Measurements from ENCODE around the gene FER.

FER gene

DNA sequence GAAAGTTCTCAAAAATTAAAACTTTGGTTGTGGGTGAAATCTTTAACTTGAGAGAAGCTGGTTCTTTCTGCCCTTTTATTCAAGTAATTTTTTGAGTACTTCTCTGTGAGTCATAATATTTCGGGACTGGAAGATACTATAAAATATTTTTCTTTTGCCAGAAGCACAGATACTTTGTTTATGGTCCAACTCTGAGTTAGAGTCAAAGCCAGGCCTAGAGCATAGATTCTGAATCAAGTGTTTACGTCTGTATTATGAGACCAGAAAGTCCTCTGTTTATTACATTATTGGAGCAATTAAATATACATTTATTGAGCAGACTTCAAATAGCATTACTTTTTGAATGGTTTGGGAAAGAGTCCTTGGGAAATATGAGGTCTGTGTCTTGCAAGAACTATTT is 187.9 kb downstream of the FER start:
- Histone ChIP-seq H3K4me1 (ENCODE audit: control insufficient read depth in 1 of 2, insufficient read depth in 2 of 2, low read length in 2 of 2) (no peaks in the 10 kb centered on the region), H3K4me3 (ENCODE audit: low read depth in 1 of 2, low read length in 2 of 2) (no peak overlapping the region), H3K27me3 (ENCODE audit: low read depth, low read length) (no peaks in the 10 kb centered on the region), H3K9me3 (ENCODE audit: control insufficient read depth in 1 of 2, low read length in 2 of 2) (no peaks in the 10 kb centered on the region), H3K27ac (ENCODE audit: low read length) (no peak overlapping the region), H3K36me3 (ENCODE audit: control insufficient read depth in 1 of 2, insufficient read depth in 2 of 2, low read length in 2 of 2) (peaks cover 0 to 3% of the 10 kb centered on the region in 2 donors)

- no peaks in the 10 kb centered on the region for H3K36me3 ChIP-seq (ENCODE audit: control insufficient read depth in 1 of 2, insufficient read depth in 2 of 2, low read length in 2 of 2)
- no peak overlapping the region for H3K4me3 ChIP-seq (ENCODE audit: low read depth in 1 of 2, low read length in 2 of 2)
- H3K27ac ChIP-seq (ENCODE audit: low read length): no peak overlapping the region
- H3K9me3 ChIP-seq (ENCODE audit: control insufficient read depth in 1 of 2, low read length in 2 of 2): no peaks in the 10 kb centered on the region
- no peaks in the 10 kb centered on the region for H3K27me3 ChIP-seq (ENCODE audit: low read depth, low read length)
- H3K4me1 ChIP-seq (ENCODE audit: control insufficient read depth in 1 of 2, insufficient read depth in 2 of 2, low read length in 2 of 2): no peaks in the 10 kb centered on the region
Measured at GRCh38 chr5:108937221-108937620, 189.5 kb downstream of the FER start.

DNA sequence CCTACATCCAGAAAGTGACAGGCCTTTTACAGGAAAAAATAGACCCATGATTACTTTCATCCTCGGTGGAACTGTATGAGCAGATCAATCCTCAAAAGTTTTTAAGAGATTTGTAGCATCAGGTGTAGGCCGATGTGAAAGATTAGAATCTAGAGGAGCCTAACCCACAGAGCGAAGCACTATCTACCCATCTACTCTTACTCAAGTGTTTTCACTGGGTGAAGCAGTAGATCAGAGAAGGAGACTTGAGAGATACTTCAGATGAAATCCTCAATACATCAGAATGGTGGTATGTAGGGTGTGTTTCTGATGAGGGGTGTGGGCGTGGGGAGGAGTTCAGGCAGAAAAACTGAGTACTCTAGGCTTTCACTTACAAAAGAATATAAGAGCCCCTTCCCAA is 192.8 kb downstream of the FER start:
- Histone ChIP-seq H3K36me3 (ENCODE audit: control insufficient read depth in 1 of 2, insufficient read depth in 2 of 2, low read length in 2 of 2) (no peaks in the 10 kb centered on the region), H3K4me3 (ENCODE audit: low read depth in 1 of 2, low read length in 2 of 2) (no peak overlapping the region), H3K9me3 (ENCODE audit: control insufficient read depth in 1 of 2, low read length in 2 of 2) (no peaks in the 10 kb centered on the region), H3K27ac (ENCODE audit: low read length) (no peak overlapping the region), H3K4me1 (ENCODE audit: control insufficient read depth in 1 of 2, insufficient read depth in 2 of 2, low read length in 2 of 2) (no peaks in the 10 kb centered on the region), H3K27me3 (ENCODE audit: low read depth, low read length) (no peaks in the 10 kb centered on the region)

DNA sequence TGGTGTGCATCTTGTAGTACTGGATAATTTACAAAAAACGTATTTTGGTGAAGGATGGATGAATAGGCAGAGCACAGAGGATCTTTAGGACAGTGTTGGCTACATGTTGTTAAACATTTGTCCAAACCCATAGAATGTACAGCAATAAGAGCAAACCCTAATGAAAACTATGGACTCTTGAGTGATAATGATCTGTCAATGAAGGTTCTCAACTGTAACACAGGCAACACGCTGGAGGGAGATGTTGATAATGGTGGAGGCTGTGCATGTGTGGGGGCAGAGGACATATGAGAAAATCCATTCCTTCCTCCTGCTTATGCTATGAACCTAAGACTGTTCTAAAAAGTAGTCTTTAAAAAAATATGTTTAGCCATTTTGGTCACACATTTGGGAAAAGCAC is 194.0 kb downstream of the FER start:
- Histone ChIP-seq H3K9me3 (ENCODE audit: control insufficient read depth in 1 of 2, low read length in 2 of 2) (no peaks in the 10 kb centered on the region), H3K27ac (ENCODE audit: low read length) (no peak overlapping the region), H3K4me3 (ENCODE audit: low read depth in 1 of 2, low read length in 2 of 2) (no peak overlapping the region), H3K4me1 (ENCODE audit: control insufficient read depth in 1 of 2, insufficient read depth in 2 of 2, low read length in 2 of 2) (no peaks in the 10 kb centered on the region), H3K36me3 (ENCODE audit: control insufficient read depth in 1 of 2, insufficient read depth in 2 of 2, low read length in 2 of 2) (no peaks in the 10 kb centered on the region), H3K27me3 (ENCODE audit: low read depth, low read length) (no peaks in the 10 kb centered on the region)

- no peak overlapping the region for H3K4me3 ChIP-seq (ENCODE audit: low read depth in 1 of 2, low read length in 2 of 2)
- H3K27ac ChIP-seq (ENCODE audit: low read length): no peak overlapping the region
Measured at GRCh38 chr5:108942701-108943100, 195.0 kb downstream of the FER start.

DNA sequence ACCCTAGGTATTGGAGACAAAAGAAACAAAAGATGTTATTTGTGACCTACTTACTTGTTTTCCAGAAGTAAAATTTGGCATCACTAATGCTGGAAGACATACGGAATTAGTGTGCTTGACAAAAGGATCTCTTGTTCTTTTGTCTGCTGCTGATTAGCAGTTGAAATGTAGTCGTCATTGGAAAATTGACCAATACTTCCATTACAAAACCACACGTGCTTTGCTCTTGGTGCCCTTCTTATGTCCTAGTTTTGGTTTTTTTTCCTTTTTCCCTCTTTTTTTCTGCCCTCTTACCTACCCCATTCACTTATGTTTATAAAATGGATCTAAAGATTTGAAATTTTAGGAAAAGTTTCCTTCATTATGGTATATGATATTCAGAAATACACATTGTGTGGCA is 197.4 kb downstream of the FER start:
- Histone ChIP-seq H3K27me3 (ENCODE audit: low read depth, low read length) (no peaks in the 10 kb centered on the region), H3K4me3 (ENCODE audit: low read depth in 1 of 2, low read length in 2 of 2) (no peak overlapping the region), H3K4me1 (ENCODE audit: control insufficient read depth in 1 of 2, insufficient read depth in 2 of 2, low read length in 2 of 2) (no peaks in the 10 kb centered on the region), H3K27ac (ENCODE audit: low read length) (no peak overlapping the region), H3K9me3 (ENCODE audit: control insufficient read depth in 1 of 2, low read length in 2 of 2) (no peaks in the 10 kb centered on the region), H3K36me3 (ENCODE audit: control insufficient read depth in 1 of 2, insufficient read depth in 2 of 2, low read length in 2 of 2) (no peaks in the 10 kb centered on the region)

More at GRCh38 chr5:108942701-108943100, 195.0 kb downstream of the FER start:
- Histone ChIP-seq H3K9me3 (ENCODE audit: control insufficient read depth in 1 of 2, low read length in 2 of 2) (no peaks in the 10 kb centered on the region), H3K36me3 (ENCODE audit: control insufficient read depth in 1 of 2, insufficient read depth in 2 of 2, low read length in 2 of 2) (no peaks in the 10 kb centered on the region), H3K4me1 (ENCODE audit: control insufficient read depth in 1 of 2, insufficient read depth in 2 of 2, low read length in 2 of 2) (no peaks in the 10 kb centered on the region), H3K27me3 (ENCODE audit: low read depth, low read length) (no peaks in the 10 kb centered on the region)

GRCh38 chr5:108946008-108946407 is 198.3 kb downstream of the FER start:
- no peak overlapping the region for H3K27ac ChIP-seq (ENCODE audit: low read length)
- no peaks in the 10 kb centered on the region for H3K27me3 ChIP-seq (ENCODE audit: low read depth, low read length)
- H3K4me3 ChIP-seq (ENCODE audit: low read depth in 1 of 2, low read length in 2 of 2): no peak overlapping the region
- no peaks in the 10 kb centered on the region for H3K9me3 ChIP-seq (ENCODE audit: control insufficient read depth in 1 of 2, low read length in 2 of 2)
- H3K4me1 ChIP-seq (ENCODE audit: control insufficient read depth in 1 of 2, insufficient read depth in 2 of 2, low read length in 2 of 2): no peaks in the 10 kb centered on the region
- no peaks in the 10 kb centered on the region for H3K36me3 ChIP-seq (ENCODE audit: control insufficient read depth in 1 of 2, insufficient read depth in 2 of 2, low read length in 2 of 2)

GRCh38 chr5:108947164-108947563 is 199.5 kb downstream of the FER start:
- Histone ChIP-seq H3K36me3 (ENCODE audit: control insufficient read depth in 1 of 2, insufficient read depth in 2 of 2, low read length in 2 of 2) (no peaks in the 10 kb centered on the region), H3K27me3 (ENCODE audit: low read depth, low read length) (no peaks in the 10 kb centered on the region), H3K4me1 (ENCODE audit: control insufficient read depth in 1 of 2, insufficient read depth in 2 of 2, low read length in 2 of 2) (no peaks in the 10 kb centered on the region), H3K9me3 (ENCODE audit: control insufficient read depth in 1 of 2, low read length in 2 of 2) (no peaks in the 10 kb centered on the region), H3K4me3 (ENCODE audit: low read depth in 1 of 2, low read length in 2 of 2) (no peak overlapping the region), H3K27ac (ENCODE audit: low read length) (no peak overlapping the region)

- Histone ChIP-seq H3K4me3 (ENCODE audit: low read depth in 1 of 2, low read length in 2 of 2) (no peak overlapping the region), H3K9me3 (ENCODE audit: control insufficient read depth in 1 of 2, low read length in 2 of 2) (no peaks in the 10 kb centered on the region), H3K4me1 (ENCODE audit: control insufficient read depth in 1 of 2, insufficient read depth in 2 of 2, low read length in 2 of 2) (no peaks in the 10 kb centered on the region), H3K27ac (ENCODE audit: low read length) (no peak overlapping the region), H3K27me3 (ENCODE audit: low read depth, low read length) (no peaks in the 10 kb centered on the region), H3K36me3 (ENCODE audit: control insufficient read depth in 1 of 2, insufficient read depth in 2 of 2, low read length in 2 of 2) (no peaks in the 10 kb centered on the region)
Measured at GRCh38 chr5:108950276-108950675, 202.6 kb downstream of the FER start.

DNA sequence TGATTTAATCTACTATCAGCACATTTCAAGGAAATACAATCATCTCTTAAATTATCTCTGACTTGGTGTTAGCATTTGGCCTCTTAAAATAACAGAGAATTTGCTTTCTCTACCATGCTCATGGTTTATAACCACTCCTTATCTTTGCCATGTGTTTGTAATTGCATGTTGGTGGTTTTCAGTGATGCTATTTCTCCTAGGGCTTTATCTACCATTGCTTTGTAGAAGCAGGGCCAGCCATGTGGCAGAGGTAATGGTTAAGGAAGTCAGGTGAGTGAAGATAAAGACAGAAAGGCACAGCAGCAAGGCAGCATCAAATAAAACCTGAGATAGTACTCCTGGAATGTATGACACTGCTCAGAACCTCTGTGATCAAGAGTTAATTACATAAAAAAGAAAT is 206.2 kb downstream of the FER start:
- no peaks in the 10 kb centered on the region for H3K4me1 ChIP-seq (ENCODE audit: control insufficient read depth in 1 of 2, insufficient read depth in 2 of 2, low read length in 2 of 2)
- no peak overlapping the region for H3K4me3 ChIP-seq (ENCODE audit: low read depth in 1 of 2, low read length in 2 of 2)
- H3K27me3 ChIP-seq (ENCODE audit: low read depth, low read length): no peaks in the 10 kb centered on the region
- no peaks in the 10 kb centered on the region for H3K9me3 ChIP-seq (ENCODE audit: control insufficient read depth in 1 of 2, low read length in 2 of 2)
- H3K27ac ChIP-seq (ENCODE audit: low read length): no peak overlapping the region
- H3K36me3 ChIP-seq (ENCODE audit: control insufficient read depth in 1 of 2, insufficient read depth in 2 of 2, low read length in 2 of 2): no peaks in the 10 kb centered on the region

DNA sequence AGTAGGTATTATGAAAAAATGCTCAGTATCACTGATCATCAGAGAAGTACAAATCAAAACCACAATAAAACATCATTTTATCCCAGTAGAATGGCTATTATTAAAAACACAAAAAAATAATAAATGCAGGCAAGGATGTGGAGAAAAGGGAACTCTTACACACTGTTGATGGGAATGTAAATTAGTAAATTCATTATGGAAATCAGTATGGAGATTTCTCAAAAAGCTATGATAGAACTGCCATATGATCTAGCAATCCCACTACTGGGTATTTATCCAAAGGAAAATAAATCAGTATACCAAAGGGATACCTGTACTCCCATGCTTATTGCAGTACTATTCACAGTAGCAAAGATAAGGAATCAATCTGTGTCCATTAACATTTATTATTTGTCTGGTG is 209.6 kb downstream of the FER start:
- Histone ChIP-seq H3K27me3 (ENCODE audit: low read depth, low read length) (no peaks in the 10 kb centered on the region), H3K4me3 (ENCODE audit: low read depth in 1 of 2, low read length in 2 of 2) (no peak overlapping the region), H3K9me3 (ENCODE audit: control insufficient read depth in 1 of 2, low read length in 2 of 2) (no peaks in the 10 kb centered on the region), H3K4me1 (ENCODE audit: control insufficient read depth in 1 of 2, insufficient read depth in 2 of 2, low read length in 2 of 2) (no peaks in the 10 kb centered on the region), H3K36me3 (ENCODE audit: control insufficient read depth in 1 of 2, insufficient read depth in 2 of 2, low read length in 2 of 2) (no peaks in the 10 kb centered on the region), H3K27ac (ENCODE audit: low read length) (no peak overlapping the region)

DNA sequence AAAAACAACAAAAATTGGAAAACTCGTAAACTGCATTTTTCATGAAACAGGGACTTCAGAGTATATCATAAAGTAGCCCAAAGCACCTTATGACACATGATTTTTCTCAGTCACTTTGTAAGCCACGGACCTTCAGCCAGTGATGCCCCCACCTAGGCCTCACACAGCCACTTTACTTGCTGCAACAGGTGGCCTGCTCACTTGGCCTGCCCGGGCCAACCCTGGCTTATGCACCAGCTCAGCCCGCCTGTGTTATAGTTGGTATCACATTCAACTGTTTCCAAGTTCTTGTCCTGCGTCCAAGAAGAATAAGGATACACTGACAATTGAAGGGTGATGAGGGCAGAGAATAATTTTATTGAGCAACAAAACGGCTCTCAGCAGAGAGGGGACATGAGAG is 219.2 kb downstream of the FER start:
- Histone ChIP-seq H3K4me3 (ENCODE audit: low read depth in 1 of 2, low read length in 2 of 2) (no peak overlapping the region), H3K27me3 (ENCODE audit: low read depth, low read length) (no peaks in the 10 kb centered on the region), H3K36me3 (ENCODE audit: control insufficient read depth in 1 of 2, insufficient read depth in 2 of 2, low read length in 2 of 2) (no peaks in the 10 kb centered on the region), H3K4me1 (ENCODE audit: control insufficient read depth in 1 of 2, insufficient read depth in 2 of 2, low read length in 2 of 2) (no peaks in the 10 kb centered on the region), H3K27ac (ENCODE audit: low read length) (no peak overlapping the region), H3K9me3 (ENCODE audit: control insufficient read depth in 1 of 2, low read length in 2 of 2) (peaks cover 0 to 2% of the 10 kb centered on the region in 2 donors)
